DMS79 treated with DMSO at 0.1 percent for 48 hours (cell line): Measurements from ENCODE around the gene PTPRT.

Experiments
- DNase-seq: peaks from one replicate; lab custom pipeline; 2025; lab: John Stamatoyannopoulos, UW

PTPRT gene

GRCh38 chr20:42461965-42462593 lies 727.6 kb downstream of the PTPRT start:
- no peak for DNase-seq

DNA sequence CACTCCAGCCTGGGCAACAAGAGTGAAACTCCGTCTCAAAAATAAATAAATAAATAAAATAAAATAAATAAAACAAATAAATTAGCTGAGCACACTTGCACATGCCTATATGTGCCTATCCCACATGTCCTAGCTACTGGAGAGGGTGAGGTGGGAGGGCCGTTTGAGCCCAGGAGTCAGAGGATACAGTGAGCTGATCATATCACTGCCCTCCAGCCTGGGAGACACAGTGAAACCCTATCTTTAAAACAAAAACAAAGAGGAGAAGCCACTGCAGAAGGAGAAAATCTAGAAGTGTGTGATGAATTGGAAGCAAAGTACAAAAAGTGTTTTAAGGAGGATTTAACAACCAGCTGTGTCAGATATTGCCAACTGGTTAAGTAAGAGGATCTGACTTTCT lies 728.4 kb downstream of the PTPRT start:
- DNase-seq = no peak

GRCh38 chr20:42447270-42447669 lies 742.4 kb downstream of the PTPRT start:
- no peak for DNase-seq

GRCh38 chr20:42444799-42445198 lies 744.9 kb downstream of the PTPRT start:
- no peak for DNase-seq

DNA sequence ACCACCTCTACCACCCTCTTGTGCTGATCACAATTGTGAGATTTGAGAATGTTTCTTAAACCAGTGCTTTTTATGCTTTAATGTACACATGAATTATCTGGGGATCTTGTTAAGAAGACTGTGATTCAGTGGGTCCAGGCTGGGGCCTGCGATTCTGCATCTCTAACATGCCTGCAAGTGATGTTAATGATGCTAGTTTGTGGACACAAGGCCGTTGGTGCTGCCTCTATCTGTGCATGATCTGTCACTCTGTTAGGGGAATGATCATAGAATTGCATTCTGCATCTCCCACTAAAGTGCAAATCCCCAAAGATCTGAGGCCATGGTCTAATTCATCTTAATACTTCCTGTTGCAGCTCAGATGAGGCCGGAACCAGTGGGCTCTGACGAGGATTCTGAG lies 746.5 kb downstream of the PTPRT start:
- no peak for DNase-seq

- no peak for DNase-seq
Observed at GRCh38 chr20:42442716-42443115, 747.0 kb downstream of the PTPRT start.

DNA sequence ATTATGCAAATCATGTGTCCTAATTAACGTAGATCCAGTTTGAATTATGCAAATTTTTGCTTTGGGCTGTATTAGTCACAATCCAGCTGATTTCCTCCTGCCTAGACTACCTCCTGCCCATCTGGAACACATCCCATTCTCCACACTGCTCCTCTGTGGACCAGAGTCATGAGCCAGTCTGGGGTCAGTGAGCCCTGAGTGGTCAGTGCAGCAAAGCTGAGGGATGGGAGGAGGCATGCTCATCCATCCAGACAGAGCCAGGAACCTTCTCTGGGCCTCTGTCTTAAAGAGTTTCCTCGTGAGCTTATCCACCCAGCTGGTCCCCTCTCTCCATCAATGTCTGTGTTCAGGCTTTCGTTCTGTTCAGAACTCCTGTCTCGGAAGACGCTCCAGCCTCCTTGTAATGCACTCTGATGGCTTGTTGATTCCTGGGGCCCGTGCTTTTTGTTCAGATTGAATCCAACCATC lies 747.8 kb downstream of the PTPRT start:
- DNase-seq = no peak

- no peak for DNase-seq
Observed at GRCh38 chr20:42441196-42441863, 748.4 kb downstream of the PTPRT start.

- DNase-seq = no peak
Observed at GRCh38 chr20:42435230-42435629, 754.5 kb downstream of the PTPRT start.

DNA sequence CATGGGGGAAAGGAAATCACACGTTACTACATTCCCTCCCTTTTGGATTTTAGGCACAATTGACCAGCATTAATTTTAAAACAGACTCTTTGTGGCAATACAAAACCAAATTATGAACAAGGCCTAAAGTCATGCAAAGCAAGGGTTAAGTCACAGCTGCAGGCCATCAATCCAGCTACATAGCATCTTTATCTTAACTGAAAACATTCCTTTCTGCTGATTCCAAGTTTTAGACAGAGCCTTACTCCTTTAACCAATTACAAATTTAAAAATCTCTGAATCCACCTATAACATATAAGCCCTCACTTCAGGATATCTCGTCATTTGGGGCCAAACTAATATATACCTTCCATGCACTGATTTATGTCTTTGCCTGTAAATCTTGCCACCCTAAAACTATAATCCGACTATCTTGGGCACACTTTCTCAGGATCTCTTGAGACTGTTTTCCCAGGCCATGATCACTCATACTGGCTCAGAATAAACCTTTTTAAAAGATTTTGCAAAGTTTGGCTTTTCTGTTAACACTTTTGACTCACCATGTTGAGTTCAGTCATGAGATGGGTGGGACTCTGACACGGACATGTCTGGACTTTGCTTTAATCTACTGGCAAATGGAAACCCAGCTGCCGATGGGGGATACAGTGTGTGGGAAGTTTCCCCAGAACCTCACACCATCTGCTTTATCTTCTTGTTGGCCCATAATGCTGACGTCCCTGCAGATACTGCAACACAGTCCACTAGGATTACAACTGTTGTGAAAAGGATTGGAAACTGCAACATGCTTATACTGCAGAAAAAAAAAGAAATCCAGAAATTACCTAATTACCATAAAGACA lies 757.0 kb downstream of the PTPRT start:
- DNase-seq = no peak

DNA sequence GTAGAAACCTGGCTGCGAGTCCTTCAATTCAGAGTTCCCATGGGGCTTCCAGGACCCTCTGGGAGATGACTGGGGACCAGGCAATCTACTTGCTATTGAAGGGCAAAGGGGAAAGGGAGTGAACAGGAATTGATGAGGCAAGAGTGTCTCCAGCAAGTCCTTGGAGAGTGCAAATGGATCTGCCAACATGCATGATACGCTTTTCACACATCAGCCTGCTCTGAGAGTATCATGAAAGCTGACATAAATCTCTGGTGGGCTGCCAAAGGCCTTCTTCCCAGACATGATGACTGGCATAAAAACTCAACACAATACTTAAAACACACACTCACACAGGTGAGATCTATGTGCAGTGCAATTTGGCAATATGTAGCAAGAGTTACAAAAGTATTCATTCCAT lies 759.1 kb downstream of the PTPRT start:
- no peak for DNase-seq

DNA sequence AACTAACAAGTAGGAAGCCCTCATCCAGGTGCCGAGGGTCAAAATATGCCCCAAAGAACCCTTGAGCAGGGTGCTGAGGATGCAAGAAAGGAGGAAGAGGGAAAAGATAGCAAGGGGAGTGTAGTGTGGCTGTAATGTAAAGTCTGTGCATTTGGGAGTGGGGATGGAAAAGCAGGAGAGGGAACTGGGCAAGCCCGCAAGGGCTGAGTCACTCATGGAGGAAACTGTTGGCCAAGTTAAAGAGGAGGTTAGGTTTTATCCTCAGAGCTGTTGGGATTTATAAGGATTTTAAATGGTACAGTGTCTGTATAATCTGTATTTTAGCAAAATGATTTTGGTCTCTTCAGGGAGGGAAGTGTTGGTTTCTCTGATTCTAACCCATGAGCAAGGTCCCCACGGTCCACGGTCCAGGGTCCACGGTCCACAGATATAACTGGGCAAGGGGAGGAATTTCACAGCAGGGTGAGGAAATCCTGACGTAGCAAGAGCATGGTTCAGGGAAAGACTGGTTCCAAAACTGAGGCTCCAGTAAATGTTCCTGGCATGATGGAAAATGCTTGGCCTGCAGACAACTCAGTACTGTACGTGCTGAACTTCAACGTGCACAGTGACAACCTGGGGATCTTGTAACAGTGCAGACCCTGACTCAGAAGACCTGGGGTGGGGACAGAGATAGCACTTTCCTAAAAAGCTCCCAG lies 759.8 kb downstream of the PTPRT start:
- DNase-seq = no peak

- DNase-seq = no peak
Observed at GRCh38 chr20:42419814-42420532, 769.7 kb downstream of the PTPRT start.

DNA sequence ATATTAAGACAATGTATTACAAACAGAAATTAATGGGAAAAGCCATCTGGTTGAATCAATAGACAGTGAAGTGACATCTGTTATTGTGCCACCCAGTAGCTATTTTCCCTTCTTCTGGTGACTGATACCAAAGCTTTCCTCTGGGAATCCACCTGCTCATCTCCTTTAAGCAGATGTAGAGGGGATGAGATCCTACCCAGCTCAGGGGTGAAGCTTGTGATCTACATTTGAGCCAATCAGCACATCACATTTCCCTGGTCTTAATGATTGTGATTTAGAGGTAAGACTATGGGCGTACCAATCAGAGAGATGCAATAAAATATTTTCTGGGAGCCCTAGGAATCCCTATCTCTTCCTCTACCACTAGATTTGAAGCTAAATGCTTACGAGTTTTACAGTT lies 782.9 kb downstream of the PTPRT start:
- DNase-seq = no peak

DNA sequence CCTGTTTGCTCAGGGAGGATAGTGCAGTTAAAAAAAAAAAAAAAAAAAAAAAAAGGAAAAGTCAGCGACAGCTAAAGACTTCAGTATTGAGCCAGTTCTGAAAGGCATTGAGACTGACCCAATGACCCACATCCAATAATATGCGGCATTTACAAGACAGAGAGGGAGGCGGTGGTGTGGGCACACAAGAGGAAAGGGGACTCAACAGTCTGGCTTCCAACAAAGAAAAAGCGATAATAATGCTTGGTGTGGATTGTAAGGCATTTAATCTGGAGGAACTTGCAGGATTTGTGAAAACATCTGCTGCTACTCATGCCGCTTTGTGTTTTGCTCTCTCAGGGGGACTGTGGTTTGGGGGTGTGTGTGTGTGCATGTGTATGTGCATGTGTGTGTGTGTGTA lies 787.3 kb downstream of the PTPRT start:
- DNase-seq = no peak

DNA sequence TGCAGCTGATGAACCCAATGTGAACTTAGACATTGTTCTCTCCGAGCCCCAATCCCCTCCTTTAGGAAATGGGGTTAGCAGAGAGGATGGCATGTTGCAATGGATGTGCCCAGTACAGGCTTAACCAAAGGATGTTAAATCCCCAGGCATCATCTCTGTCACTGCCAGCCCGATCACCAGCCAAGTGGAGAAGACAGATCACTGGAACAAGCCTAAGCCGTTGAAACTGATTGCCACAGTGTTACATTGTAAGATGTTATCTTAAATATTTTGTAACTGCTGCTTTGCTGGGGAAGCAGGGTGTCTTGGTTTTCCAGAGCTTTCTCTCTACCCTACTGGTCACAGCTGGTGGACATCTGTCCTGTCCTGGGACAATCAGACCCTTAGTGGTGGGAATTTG lies 788.1 kb downstream of the PTPRT start:
- no peak for DNase-seq

DNA sequence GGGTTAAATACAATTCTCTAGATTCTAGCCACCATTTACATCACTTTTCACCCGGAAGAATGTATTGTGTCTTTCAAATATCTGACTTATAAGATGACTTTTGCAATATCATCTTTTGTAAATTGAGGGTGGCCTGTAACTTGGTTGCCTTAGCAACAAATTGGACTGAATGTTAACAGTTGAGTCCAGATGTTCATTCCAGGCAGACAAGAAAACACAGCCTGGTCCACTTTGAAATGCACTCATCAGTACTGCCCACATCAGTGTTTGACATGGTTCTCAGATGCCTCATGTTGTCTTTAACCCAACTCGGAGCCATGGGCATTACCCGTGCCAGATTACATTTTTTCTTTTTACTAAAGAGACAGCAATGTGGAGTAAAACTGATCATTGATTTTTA lies 789.9 kb downstream of the PTPRT start:
- DNase-seq = no peak

- no peak for DNase-seq
Observed at GRCh38 chr20:42392442-42392841, 797.3 kb downstream of the PTPRT start.

DNA sequence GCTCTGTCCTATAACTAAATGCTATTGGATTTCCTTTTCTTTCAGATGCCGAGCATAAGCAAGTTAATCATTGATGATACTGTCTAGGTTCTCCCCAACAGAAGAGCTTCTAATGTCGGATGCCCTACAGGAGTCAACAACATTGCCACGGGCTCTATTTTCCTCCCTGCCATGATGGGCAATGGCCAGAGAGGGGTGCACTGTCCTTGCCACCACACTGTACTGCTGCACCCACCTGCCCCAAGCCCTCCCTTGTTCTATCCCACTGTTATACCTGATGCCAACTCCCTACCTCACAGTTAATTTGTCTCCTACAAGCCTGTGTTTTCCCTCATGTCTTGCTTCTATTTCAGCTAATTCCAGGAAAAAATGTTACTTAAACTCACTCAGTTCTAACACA lies 797.9 kb downstream of the PTPRT start:
- no peak for DNase-seq

DNA sequence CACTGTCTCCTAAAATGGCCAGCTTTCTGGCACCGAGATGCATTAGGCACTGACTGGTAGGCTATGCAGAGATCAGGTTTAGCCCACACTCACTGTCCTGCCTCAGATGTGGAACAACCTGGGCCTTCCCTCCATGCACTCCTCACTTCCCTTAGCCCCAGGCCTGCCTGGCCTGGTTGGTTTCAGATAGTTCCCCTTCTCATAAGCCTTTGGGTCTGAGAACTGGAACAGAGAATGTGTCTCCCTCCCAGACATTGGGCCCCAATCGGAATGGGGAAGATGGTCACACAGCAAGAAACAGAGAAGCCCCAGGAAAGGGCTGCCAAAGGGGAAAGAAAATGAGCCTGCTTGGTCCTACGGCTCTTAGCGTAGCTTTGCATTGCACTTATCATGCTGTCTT lies 809.4 kb downstream of the PTPRT start:
- no peak for DNase-seq

GRCh38 chr20:42379385-42379784 lies 810.3 kb downstream of the PTPRT start:
- DNase-seq = no peak

- no peak for DNase-seq
Observed at GRCh38 chr20:42378826-42379225, 810.9 kb downstream of the PTPRT start.
